ENCODE data around the gene TEKT1.
A peak's percentile ranks its signal among the peaks of the same experiment; 100 is the strongest.
"Not testable (repeated sequence)": the region's sequence is repeated elsewhere in the genome, so short reads cannot be mapped to it uniquely, and the experiment has no call there.

TEKT1 gene

GRCh38 chr17:6831661-6832263, at the start of gene TEKT1:
TEKT1 (minus strand) TSS chr17:6831729; CDS start chr17:6830376, 1,353 bp downstream.
- peak; percentile 49 to 51 for DNase-seq

- DNase-seq: not testable (repeated sequence)
Measured at GRCh38 chr17:6879221-6879975, 47.9 kb upstream of the TEKT1 start.

- DNase-seq: not testable (repeated sequence)
Measured at GRCh38 chr17:6875276-6875675, 43.7 kb upstream of the TEKT1 start.

- no peak for DNase-seq
Measured at GRCh38 chr17:6872936-6873335, 41.4 kb upstream of the TEKT1 start.

DNA sequence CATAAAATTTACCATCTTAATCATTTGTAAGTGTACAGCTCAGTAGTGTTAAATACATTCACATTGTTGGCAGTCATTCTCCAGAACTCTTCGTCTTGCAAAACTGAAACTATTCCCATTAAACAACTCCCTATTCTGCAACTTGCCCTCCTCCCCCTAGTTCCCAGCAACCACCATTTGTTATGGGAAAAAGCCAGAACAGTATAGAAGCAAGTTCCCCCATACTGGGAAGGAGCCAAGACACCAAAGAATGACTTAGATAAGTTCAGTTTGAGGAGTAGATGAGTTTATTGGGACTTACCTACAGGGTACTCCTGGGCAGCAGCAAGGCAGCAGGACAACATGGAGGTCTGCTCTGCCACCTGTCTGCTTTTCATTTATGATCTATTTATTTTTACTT, 39.3 kb upstream of the TEKT1 start:
- no peak for DNase-seq

DNA sequence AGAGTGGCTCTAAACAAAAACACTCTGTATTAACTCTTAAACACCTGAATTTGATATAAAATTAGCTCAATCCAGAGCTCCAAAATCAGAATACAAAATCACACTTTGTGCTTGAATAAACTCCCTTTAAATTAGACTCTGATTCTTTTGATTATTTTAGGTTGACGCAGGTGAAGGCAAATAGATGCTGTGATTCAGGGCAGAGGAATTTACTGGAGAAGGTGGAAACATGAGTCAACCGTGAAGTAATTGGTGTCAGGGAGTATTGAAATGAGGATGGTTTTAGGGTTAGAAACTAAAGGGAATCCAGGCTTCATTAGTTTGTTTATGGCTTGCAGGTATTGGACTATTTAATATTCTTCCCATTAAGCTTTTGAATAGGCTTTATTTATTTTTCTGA, 37.1 kb upstream of the TEKT1 start:
- no peak for DNase-seq

DNA sequence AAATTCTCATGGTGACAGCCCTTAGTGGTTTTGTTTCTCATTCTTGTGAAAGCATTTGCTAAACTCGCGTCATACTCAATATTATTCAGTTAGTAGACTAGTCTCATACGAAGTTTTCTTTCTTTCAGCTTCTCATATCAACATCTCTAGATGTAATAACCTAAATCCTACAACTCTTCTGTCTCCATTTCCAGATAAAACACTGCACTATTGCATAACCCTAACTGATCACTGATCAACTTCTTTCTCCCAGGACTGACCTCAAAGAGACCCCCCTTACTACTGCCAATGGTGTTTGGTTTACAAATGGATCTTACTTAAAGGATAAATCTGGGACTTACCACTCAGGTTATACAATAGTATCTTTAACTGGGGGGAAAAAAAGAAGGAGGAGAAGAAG, 36.3 kb upstream of the TEKT1 start:
- DNase-seq: no peak

DNA sequence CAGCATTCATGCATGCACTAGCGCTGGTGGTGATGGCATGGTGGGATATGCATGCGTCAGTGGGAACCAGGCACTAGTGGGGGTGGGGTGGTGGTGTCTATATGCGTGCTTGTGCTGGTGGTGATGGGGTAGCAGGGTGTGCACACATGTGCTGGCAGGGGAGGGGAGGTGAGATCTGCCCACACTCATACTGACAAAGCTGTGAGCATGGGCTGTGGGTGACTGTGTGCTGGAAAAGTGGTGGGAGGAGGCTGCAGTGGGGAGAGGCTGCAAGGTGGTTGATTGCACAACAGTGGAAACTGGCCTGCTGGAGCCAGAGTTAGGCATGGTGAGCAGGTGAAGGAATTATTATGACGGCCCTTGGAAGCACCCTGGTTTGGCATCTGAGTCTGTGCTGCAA, 31.3 kb upstream of the TEKT1 start:
- DNase-seq: no peak

DNA sequence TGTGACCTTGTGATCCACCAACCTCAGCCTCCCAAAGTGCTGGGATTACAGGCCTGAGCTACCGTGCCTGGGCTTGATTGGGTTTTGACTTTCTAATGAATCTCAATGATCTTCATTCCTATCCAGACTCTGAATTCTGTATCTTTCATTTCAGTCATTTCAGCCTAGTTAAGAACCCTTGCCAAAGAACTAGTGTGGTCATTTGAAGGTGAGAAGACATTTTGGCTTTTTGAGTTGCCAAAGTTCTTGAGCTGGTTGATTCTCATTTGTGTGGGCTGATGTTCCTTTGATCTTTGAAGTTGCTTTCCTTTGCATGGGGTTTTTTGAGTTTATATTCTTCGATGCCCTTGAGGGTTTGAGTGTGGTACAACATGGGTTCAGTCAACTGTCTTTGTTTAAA, 30.6 kb upstream of the TEKT1 start:
- DNase-seq: no peak

- no peak for DNase-seq
Measured at GRCh38 chr17:6857904-6858303, 26.4 kb upstream of the TEKT1 start.

DNA sequence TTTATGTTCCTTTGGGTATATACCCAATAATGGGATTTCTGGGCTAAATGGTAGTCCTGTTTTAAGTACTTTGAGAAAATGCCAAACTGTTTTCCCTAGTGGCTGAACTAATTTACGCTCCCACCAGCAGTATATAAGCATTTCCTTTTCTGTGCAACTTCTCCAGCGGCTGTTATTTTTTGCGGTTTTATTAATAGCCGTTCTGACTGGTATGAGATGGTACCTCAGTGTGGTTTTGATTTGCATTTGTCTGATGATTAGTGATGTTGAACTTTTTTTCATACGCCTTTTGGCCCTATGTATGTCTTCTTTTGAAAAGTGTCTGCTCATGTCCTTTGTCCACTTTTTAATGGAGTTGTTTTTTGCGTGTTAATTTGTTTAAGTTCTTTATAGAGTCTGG, 25.8 kb upstream of the TEKT1 start:
- DNase-seq: no peak

GRCh38 chr17:6856051-6856450, 24.5 kb upstream of the TEKT1 start:
- DNase-seq: no peak

DNA sequence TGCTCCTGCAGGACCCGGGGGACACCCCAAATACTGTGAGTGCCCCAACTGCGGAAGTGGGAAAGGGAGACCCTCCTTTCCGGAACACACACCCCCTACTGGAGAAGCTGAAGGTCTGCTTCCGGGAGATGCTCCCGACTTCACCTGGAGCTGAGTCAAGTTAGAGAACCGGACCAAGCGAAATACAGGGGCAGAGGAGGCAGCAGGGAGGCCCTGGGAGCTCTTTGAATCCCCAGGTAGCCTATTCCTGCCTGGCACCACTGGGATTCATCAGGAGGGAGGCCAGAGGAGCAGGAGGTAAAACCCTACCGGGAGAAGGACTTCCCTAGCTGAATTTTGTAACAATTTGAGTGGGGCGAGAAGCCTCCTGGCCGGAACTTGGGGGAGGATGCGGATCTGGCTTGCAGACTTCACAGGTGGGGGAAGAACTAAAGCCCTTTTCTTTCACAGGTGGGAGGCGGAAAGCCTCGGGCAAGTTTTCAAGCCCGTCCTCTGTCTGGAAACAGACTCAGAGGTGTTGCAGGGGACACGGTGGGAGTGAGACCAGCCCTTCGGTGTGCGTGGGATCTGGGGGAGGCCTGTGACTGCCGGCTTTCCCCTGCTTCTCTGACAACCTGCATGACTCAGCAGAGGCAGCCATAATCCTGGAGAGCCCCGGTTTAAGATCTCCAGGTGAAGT, 22.4 kb upstream of the TEKT1 start:
- peak; percentile 31 to 36 for DNase-seq

- not testable (repeated sequence) for DNase-seq
Measured at GRCh38 chr17:6848545-6849179, 17.1 kb upstream of the TEKT1 start.

DNA sequence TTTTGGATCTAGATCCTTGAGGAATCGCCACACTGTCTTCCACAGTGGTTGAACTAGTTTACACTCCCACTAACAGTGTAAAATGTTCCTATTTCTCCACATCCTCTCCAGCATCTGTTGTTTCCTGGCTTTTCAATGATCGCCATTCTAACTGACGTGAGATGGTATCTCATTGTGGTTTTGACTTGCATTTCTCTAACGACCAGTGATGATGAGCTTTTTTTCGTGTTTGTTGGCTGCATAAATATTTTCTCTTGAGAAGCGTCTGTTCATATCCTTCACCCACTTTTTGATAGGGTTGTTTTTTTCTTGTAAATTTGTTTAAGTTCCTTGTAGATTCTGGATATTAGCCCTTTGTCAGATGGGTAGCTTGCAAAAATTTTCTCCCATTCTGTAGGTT, 14.6 kb upstream of the TEKT1 start:
- not testable (repeated sequence) for DNase-seq

- not testable (repeated sequence) for DNase-seq
Measured at GRCh38 chr17:6844406-6844805, 12.9 kb upstream of the TEKT1 start.

DNA sequence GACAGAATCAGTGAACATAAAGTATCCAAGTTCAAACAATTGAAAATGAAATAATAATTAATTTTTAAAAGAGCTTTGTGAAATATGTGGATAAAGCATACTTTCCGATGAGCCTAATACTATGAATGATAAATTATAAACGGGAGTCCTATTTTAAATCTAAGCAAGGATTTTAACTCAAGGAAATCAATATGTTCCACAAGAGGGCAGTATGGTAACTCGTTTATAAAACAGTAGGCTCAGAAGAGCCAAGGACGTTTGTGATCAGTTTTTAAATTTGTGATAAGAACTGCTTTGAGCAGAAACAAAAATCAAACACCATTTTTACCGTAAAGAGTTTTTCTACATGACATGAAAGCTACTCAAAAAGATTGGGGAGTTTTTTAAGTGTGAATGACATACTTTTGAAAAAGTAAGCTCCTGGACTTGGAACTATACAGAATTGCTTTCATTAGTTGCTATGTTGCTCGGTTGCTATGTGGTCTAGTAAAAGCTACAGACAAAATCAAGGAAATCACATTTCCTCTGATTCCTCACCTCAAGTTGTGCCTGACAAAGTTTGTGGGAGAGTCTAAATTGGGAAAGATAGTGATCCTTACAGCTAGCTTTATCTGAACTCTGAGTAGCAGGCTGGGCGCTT, 11.8 kb upstream of the TEKT1 start:
- DNase-seq: no peak

DNA sequence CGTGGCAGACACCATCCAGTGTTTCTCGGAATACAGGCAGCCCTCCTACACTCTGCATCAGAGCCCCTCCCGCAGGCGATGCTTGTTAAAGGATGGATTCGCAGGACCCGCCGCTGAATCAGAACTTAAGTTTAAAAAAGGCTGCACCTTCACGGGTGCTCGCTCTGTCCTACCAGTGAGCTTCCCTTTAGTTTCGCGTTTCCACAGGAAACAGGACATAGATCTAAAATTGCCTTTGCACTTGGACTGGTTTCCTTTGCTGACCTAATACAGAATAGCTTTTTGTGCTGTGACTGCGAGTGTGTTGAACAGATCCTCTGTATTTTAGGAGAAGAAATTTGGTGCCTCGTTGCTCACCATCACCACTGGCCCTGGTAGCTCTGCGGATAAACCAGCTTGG, 10.2 kb upstream of the TEKT1 start:
- DNase-seq: not testable (repeated sequence)

DNA sequence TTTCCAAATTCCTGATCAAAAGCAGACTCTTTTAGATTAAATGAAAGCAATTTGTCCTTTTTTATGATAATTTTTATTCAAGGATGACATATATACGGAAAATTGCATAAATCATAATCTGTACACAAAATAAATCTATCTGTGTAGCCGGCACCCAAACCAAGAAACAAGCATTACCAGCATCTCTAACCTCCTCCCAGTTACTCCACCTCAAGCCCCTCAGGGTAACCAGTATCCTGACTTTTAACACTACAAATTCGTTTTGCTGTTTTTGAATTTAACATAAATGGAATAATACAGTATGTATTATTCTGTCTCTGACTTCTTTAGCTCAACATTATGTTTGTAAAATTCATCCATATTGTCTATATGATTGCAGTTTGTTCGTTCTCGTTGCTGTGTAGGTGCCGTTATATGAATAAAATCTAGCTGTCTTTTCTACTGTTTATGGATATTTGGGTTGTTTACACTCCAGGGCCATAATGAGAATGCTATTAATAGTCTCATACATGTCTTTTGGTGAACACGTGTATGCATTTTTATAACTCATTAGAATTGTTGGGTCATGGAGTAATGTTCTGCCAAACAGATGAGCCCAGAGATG, 1.0 kb downstream of the TEKT1 start:
- no peak for DNase-seq

- DNase-seq: no peak
Measured at GRCh38 chr17:6823011-6823442, 8.5 kb downstream of the TEKT1 start.

DNA sequence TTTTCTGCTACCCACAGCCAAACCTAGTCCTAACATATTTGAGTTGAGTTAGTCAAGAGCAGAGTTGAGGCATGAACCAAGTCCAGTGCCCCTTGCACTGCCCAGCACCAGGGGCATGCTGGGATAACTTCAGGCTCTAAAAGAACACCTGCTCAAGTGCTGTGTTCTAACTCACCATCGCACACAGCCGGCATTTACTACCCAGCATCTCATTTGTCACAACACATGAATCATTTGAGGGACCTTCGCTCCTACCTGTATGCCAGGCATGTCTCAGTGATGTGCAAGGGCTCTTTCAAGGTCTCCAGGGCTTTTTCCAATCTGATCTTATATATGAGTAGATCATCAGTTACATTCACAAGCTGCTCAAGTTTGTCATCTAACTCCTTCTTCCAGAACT, 12.6 kb downstream of the TEKT1 start:
- no peak for DNase-seq

GRCh38 chr17:6816368-6816767, 15.2 kb downstream of the TEKT1 start:
- DNase-seq: not testable (repeated sequence)

- no peak for DNase-seq
Measured at GRCh38 chr17:6815775-6816174, 15.8 kb downstream of the TEKT1 start.

All from activated CD4-positive, alpha-beta T cell treated with anti-CD3 and anti-CD28 coated beads, Interleukin-2, amount 50 U/mL, for 4 hours (primary cell).